K562 (cell line): ENCODE measurements around the gene VRK1. TPM values are rescaled to one million over a fixed set of nuclear protein-coding genes. Genes with fewer than 3 reads are reported as not detected.

ENCODE experiments used
- ATAC-seq: fragments of 200-7000 bp; cut with Tn5 transposase; 3 replicates; pipeline ENCODE4 v1.9.1; 2020; ENCODE audit warnings: moderate library complexity
- BruUV-seq: library from RNA; stranded (reverse); fragments of 400-500 nt; replicated peaks from 2 replicates; lab custom pipeline; 2021; lab: Mats Ljungman, UMichigan
- CTCF ChIA-PET: fragments of 300-600 bp; formaldehyde crosslinking; extraction: SDS; loops from one replicate; lab custom pipeline; 2021; ENCODE audit warnings: low intra/inter-chr PET ratio; lab: Yijun Ruan, JAX
- POLR2A ChIA-PET: fragments of 300-600, 350-650 bp; sonication (Branson Sonifier 250); formaldehyde crosslinking; extraction: SDS; loops from one replicate; lab custom pipeline; 2021; ENCODE audit warnings: antibody characterized with exemption, inconsistent platforms; lab: Yijun Ruan, JAX
- DNase-seq, 4 experiments: peaks; one replicate each; pipeline versions ENCODE4 v3.0.0 to v3.0.0-alpha.2; 2011 to 2018; ENCODE audit warnings: low spot score in 3 of 4, mixed read lengths in 3 of 4; ENCODE audit errors: extremely low read depth in 1 of 4
- FAIRE-seq: peaks from 2 replicates; lab custom pipeline; 2011; peaks lifted over from hg19 to GRCh38; lab: Jason Lieb, UNC
- H2AFZ ChIP-seq: 2 replicates; pipeline ENCODE4 v1.6.0; 2011; ENCODE audit warnings: low read depth, low read length, control low read depth, inconsistent platforms
- H3K27ac ChIP-seq: fragments of 200-600 bp; 3 replicates; pipeline ENCODE4 v1.8.0; 2011; ENCODE audit warnings: low read depth, mild to moderate bottlenecking, control low read depth, inconsistent platforms, low read length, moderate library complexity, mixed read lengths; ENCODE audit errors: extremely low read depth
- H3K27me3 ChIP-seq, 2 experiments: fragments of 300-600 bp in 1 of 2; 2 replicates in 1 of 2; 3 replicates in 1 of 2; pipeline versions ENCODE4 v1.6.0 to v1.8.0; 2011; ENCODE audit warnings: inconsistent platforms in 2 of 2, low read length in 2 of 2, mild to moderate bottlenecking in 1 of 2, mixed read lengths in 1 of 2, moderate library complexity in 1 of 2; ENCODE audit not compliant: control insufficient read depth in 2 of 2, insufficient read depth in 2 of 2
- H3K36me3 ChIP-seq: fragments of 300-600 bp; 3 replicates; pipeline ENCODE4 v1.8.0; 2011; ENCODE audit warnings: mild to moderate bottlenecking, low read length, inconsistent platforms; ENCODE audit not compliant: control insufficient read depth, insufficient read depth
- H3K4me1 ChIP-seq, 2 experiments: fragments of 200-600 bp in 1 of 2; replicated peaks in 1 of 2; 2 replicates in 1 of 2; 3 replicates in 1 of 2; pipeline versions ENCODE4 v1.5.1 to v1.8.0; 2011; ENCODE audit warnings: inconsistent platforms in 2 of 2, low read length in 2 of 2, mild to moderate bottlenecking in 1 of 2, mixed read lengths in 1 of 2, moderate library complexity in 1 of 2; ENCODE audit not compliant: control insufficient read depth in 2 of 2, insufficient read depth in 2 of 2
- H3K4me2 ChIP-seq: 2 replicates; pipeline ENCODE4 v1.6.1; 2011; ENCODE audit warnings: low read length, control low read depth, inconsistent platforms, mixed read lengths; ENCODE audit not compliant: insufficient read depth
- H3K4me3 ChIP-seq: fragments of 200-600 bp; sonication (generic), shearing (Covaris generic); 2 replicates; pipeline ENCODE4 v1.5.1; 2016; ENCODE audit warnings: control low read depth, inconsistent platforms
- H3K79me2 ChIP-seq: fragments of 200-600 bp; 3 replicates; pipeline ENCODE4 v1.8.0; 2011; ENCODE audit warnings: low read length, inconsistent platforms; ENCODE audit not compliant: control insufficient read depth, insufficient read depth
- H3K9ac ChIP-seq, 2 experiments: 2 replicates each; pipeline versions ENCODE4 v1.6.0 to v1.6.1; 2011; ENCODE audit warnings: low read depth in 2 of 2, low read length in 2 of 2, control low read depth in 1 of 2, inconsistent platforms in 1 of 2, mild to moderate bottlenecking in 1 of 2, mixed read lengths in 1 of 2; ENCODE audit not compliant: insufficient read depth in 1 of 2
- H3K9me1 ChIP-seq: one replicate; pipeline ENCODE4 v1.6.0; 2011; ENCODE audit warnings: inconsistent platforms, mild to moderate bottlenecking, low read length, moderate library complexity; ENCODE audit not compliant: control insufficient read depth, insufficient read depth
- H3K9me3 ChIP-seq: replicated peaks from 2 replicates; pipeline ENCODE4 v1.5.1; 2011; ENCODE audit warnings: low read depth, low read length, inconsistent platforms; ENCODE audit not compliant: control insufficient read depth, insufficient read depth
- H4K20me1 ChIP-seq: replicated peaks from 2 replicates; pipeline ENCODE4 v1.6.1; 2011; ENCODE audit warnings: low read length, inconsistent platforms, mixed read lengths; ENCODE audit not compliant: control insufficient read depth, insufficient read depth
- ADNP ChIP-seq: fragments of 200-800 bp; sonication (Bioruptor generic); IDR thresholded peaks from 2 replicates; pipeline ENCODE4 v1.6.1; 2016; ENCODE audit warnings: missing genetic modification characterization, missing compliant biosample characterization
- ARID1B ChIP-seq: fragments of 450-650 bp; IDR thresholded peaks from 2 replicates; pipeline ENCODE4 v1.6.1; 2016; ENCODE audit warnings: antibody characterized with exemption, mild to moderate bottlenecking, inconsistent platforms
- EHMT2 ChIP-seq: fragments of 450-650 bp; IDR thresholded peaks from 2 replicates; pipeline ENCODE4 v1.6.1; 2018; ENCODE audit warnings: antibody characterized with exemption
- FOXM1 ChIP-seq, 2 experiments: fragments of 450-650 bp in 1 of 2; sonication (generic) in 1 of 2; formaldehyde crosslinking in 1 of 2; IDR thresholded peaks; 2 replicates each; pipeline versions ENCODE4 v1.6.1 to v1.9.0; 2017 to 2022; ENCODE audit warnings: low read depth in 2 of 2, mild to moderate bottlenecking in 2 of 2, missing genetic modification reagents in 1 of 2, moderate library complexity in 1 of 2
- GATA2 ChIP-seq: sonication (generic); formaldehyde crosslinking; IDR thresholded peaks from 2 replicates; pipeline ENCODE4 v1.4.0; 2020; ENCODE audit warnings: mild to moderate bottlenecking, missing genetic modification reagents
- GTF2E2 ChIP-seq: fragments of 200-800 bp; sonication (Bioruptor generic); IDR thresholded peaks from 2 replicates; pipeline ENCODE4 v1.6.1; 2016; ENCODE audit warnings: missing genetic modification characterization, missing compliant biosample characterization
- HMGN3 ChIP-seq: IDR thresholded peaks from 2 replicates; pipeline ENCODE4 v1.6.1; 2011; ENCODE audit warnings: borderline replicate concordance, low read depth, mild to moderate bottlenecking, mixed read lengths, low read length; ENCODE audit not compliant: insufficient read length; ENCODE audit errors: extremely low read depth
- KDM5B ChIP-seq: fragments of 200-600 bp; sonication (generic); IDR thresholded peaks from 2 replicates; pipeline ENCODE4 v1.6.1; 2012; ENCODE audit warnings: low read depth, mild to moderate bottlenecking, moderate library complexity, low read length, control low read depth, inconsistent platforms; ENCODE audit not compliant: insufficient replicate concordance
- NRF1 ChIP-seq, 2 experiments: fragments of 450-650 bp; IDR thresholded peaks in 1 of 2; conservative IDR thresholded peaks in 1 of 2; 2 replicates each; pipeline ENCODE4 v1.6.1; 2014; ENCODE audit warnings: mild to moderate bottlenecking in 2 of 2
- PML ChIP-seq: IDR thresholded peaks from 2 replicates; pipeline ENCODE4 v1.6.1; 2012; ENCODE audit warnings: low read length, inconsistent platforms
- SIN3A ChIP-seq, 2 experiments: fragments of 150-350 bp in 1 of 2; IDR thresholded peaks; 2 replicates each; pipeline ENCODE4 v1.6.1; 2011 to 2016; ENCODE audit warnings: borderline replicate concordance in 2 of 2, low read depth in 2 of 2, low read length in 2 of 2, mild to moderate bottlenecking in 2 of 2, moderate library complexity in 2 of 2; ENCODE audit not compliant: control insufficient read depth in 1 of 2
- SMARCA4 ChIP-seq: fragments of 450-650 bp; IDR thresholded peaks from 2 replicates; pipeline ENCODE4 v1.6.1; 2016
- SNIP1 ChIP-seq: fragments of 450-650 bp; IDR thresholded peaks from 2 replicates; pipeline ENCODE4 v1.7.1; 2017; ENCODE audit warnings: low read depth, mild to moderate bottlenecking
- ZBTB8A ChIP-seq: fragments of 450-650 bp; IDR thresholded peaks from 2 replicates; pipeline ENCODE4 v1.6.1; 2018; ENCODE audit warnings: mild to moderate bottlenecking, moderate library complexity; ENCODE audit not compliant: partially characterized antibody
- ZNF146 ChIP-seq: IDR thresholded peaks from one replicate; pipeline ENCODE4 v1.6.1; 2018; ENCODE audit warnings: missing compliant biosample characterization; ENCODE audit not compliant: unreplicated experiment
- ZNF212 ChIP-seq: fragments of 450-650 bp; formaldehyde crosslinking; IDR thresholded peaks from 2 replicates; pipeline ENCODE4 v1.4.0; 2020; ENCODE audit warnings: mild to moderate bottlenecking
- ZNF253 ChIP-seq: fragments of 250-450 bp; sonication (Bioruptor Pico); conservative IDR thresholded peaks from 2 replicates; pipeline ENCODE4 v1.6.1; 2021; ENCODE audit warnings: mild to moderate bottlenecking
- WGBS: fragments of 100-300 bp; shearing (Covaris generic); methylation state at CpG from one replicate; pipeline ENCODE4 v1.1.6; 2016; ENCODE audit warnings: low coverage, mixed read lengths; ENCODE audit not compliant: insufficient coverage; ENCODE audit errors: missing lambda C conversion rate; 5-methylcytosine and 5-hydroxymethylcytosine counted together
- in situ Hi-C: fragments of 300-500 bp; cut with MboI; formaldehyde crosslinking; loops from 4 replicates; pipeline ENCODE4 v1.15.0; 2018; ENCODE audit warnings: inconsistent platforms, mixed read lengths
- intact Hi-C: fragments of 100-400 bp; cut with micrococcal nuclease; formaldehyde crosslinking; loops from 2 replicates; pipeline ENCODE4 v1.14.2; 2022
- polyA plus RNA-seq, 8 experiments: library from polyadenylated mRNA; depleted of rRNA in 4 of 8; stranded (reverse) in 5 of 8; unstranded in 3 of 8; fragments of >200 nt; fragmentation: Nextera tagmentation in 2 of 8; fragmentation: Illumina TruSeq in 1 of 8; extraction: Ambion mirVana in 2 of 8; extraction: Trizol in 1 of 8; gene quantifications; 2 replicates each; pipeline versions ENCODE4 v1.2.1 to v1.2.3, GENCODE V29; 2011 to 2014; ENCODE audit warnings: inconsistent platforms in 1 of 8, missing spikeins in 1 of 8
- total RNA-seq, 7 experiments: library from RNA; depleted of rRNA in 6 of 7; stranded (reverse); fragments of >200 nt in 6 of 7; fragmentation: Illumina TruSeq in 2 of 7; extraction: Trizol in 2 of 7; gene quantifications; 2 replicates each; pipeline versions ENCODE4 v1.2.1 to v1.2.3, GENCODE V29; 2011 to 2021; ENCODE audit warnings: low replicate concordance in 1 of 7
- TF ChIP-seq, protein P1 (sequence below): sonication (generic); formaldehyde crosslinking; IDR thresholded peaks from 2 replicates; pipeline ENCODE4 v1.8.1; 2023; ENCODE audit warnings: mild to moderate bottlenecking, missing genetic modification reagents, moderate library complexity
- TF ChIP-seq, protein P2 (sequence below): fragments of 250-450 bp; sonication (Bioruptor Pico); IDR thresholded peaks from 2 replicates; pipeline ENCODE4 v1.5.0; 2021
- TF ChIP-seq, protein P3 (sequence below): fragments of 250-450 bp; sonication (Bioruptor Pico); IDR thresholded peaks from 2 replicates; pipeline ENCODE4 v1.4.0; 2020; ENCODE audit warnings: borderline replicate concordance

The VRK1 gene
- total and polyA plus RNA-seq, 9 of the 15 experiments (the other 6 are each of a cell fraction or from before 2014, with no cell fraction given), result 83.6 to 177 (median 116) TPM

DNA sequence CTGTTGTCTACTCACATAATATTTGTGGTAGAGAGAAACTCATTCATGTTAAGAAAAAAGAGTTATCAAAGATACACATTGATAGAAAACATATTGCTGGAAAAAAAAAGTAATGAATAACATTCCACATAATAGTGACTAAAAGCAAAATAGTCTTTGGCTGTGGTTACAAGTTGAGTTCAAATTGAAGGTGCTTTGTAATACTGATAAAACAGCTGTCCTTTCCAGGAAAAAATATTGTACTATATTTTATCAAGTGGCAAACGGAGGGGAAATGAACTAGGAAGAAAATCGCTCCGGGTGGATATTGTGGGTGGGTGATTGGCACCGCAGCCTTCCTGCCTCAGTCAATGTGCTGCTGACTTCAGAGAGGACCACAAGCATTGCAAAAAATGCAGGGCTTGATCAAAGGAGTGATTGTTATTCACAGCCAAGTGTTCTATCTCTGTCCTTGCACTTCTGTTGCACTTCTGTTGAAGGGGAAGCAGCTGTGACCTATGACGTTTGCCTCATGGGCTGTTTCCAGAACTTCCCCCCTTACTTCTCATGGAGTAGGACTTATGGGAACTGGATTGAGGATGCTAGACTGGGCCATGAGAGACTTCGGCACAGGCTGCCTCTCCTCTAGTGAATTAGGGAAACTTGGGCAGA is 114.4 kb downstream of the VRK1 start:
- CTCF ChIA-PET, result no interaction called here
- WGBS, result 40% methylated on average over 6 of the region's 6 CpGs
- TF ChIP-seq ARID1B (no peak), HMGN3 (no peak), ADNP (tag) (no peak), SNIP1 (no peak), SIN3A (IDR thresholded peaks at IDR 0.05; ENCODE audit: borderline replicate concordance in 2 of 2, control insufficient read depth in 1 of 2, low read depth in 2 of 2, low read length in 2 of 2) (no peak), FOXM1 (IDR thresholded peaks at IDR 0.05; ENCODE audit: low read depth) (no peak), FOXM1 (CRISPR knock-in tag; IDR thresholded peaks at IDR 0.05; ENCODE audit: low read depth) (no peak), ZBTB8A (no peak), ZNF212 (CRISPR knock-in tag) (no peak), PML (no peak), ZNF146 (no peak), NRF1 (conservative IDR thresholded peaks at IDR 0.05 in 1 of 2, IDR thresholded peaks at IDR 0.05 in 1 of 2) (no peak), ZNF253 (CRISPR knock-in tag) (no peak), SMARCA4 (no peak), GTF2E2 (tag) (no peak), KDM5B (no peak), GATA2 (CRISPR knock-in tag) (no peak), EHMT2 (no peak)
- TF ChIP-seq, protein P1, sequence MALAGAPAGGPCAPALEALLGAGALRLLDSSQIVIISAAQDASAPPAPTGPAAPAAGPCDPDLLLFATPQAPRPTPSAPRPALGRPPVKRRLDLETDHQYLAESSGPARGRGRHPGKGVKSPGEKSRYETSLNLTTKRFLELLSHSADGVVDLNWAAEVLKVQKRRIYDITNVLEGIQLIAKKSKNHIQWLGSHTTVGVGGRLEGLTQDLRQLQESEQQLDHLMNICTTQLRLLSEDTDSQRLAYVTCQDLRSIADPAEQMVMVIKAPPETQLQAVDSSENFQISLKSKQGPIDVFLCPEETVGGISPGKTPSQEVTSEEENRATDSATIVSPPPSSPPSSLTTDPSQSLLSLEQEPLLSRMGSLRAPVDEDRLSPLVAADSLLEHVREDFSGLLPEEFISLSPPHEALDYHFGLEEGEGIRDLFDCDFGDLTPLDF, result no peak
- TF ChIP-seq, protein P2, sequence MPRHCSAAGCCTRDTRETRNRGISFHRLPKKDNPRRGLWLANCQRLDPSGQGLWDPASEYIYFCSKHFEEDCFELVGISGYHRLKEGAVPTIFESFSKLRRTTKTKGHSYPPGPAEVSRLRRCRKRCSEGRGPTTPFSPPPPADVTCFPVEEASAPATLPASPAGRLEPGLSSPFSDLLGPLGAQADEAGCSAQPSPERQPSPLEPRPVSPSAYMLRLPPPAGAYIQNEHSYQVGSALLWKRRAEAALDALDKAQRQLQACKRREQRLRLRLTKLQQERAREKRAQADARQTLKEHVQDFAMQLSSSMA, result no peak
- TF ChIP-seq, protein P3, sequence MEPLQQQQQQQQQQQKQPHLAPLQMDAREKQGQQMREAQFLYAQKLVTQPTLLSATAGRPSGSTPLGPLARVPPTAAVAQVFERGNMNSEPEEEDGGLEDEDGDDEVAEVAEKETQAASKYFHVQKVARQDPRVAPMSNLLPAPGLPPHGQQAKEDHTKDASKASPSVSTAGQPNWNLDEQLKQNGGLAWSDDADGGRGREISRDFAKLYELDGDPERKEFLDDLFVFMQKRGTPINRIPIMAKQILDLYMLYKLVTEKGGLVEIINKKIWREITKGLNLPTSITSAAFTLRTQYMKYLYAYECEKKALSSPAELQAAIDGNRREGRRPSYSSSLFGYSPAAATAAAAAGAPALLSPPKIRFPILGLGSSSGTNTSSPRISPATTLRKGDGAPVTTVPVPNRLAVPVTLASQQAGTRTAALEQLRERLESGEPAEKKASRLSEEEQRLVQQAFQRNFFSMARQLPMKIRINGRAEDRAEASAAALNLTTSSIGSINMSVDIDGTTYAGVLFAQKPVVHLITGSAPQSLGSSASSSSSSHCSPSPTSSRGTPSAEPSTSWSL (CRISPR knock-in tag), result no peak
- TF ChIP-seq, all 486 proteins: peak for 0

More for the DNA sequence above, 114.4 kb downstream of the VRK1 start:
- H3K79me2 ChIP-seq, result no peaks in the 10 kb centered on the region
- no peak overlapping the region for H3K4me3 ChIP-seq
- intact Hi-C loops, result no loop called here
- peaks cover 9% of the 10 kb centered on the region for H3K9me3 ChIP-seq
- FAIRE-seq (peak; percentile 71), DNase-seq (no peak), ATAC-seq (no peak)
- no peak overlapping the region for H3K9ac ChIP-seq
- POLR2A ChIA-PET, result no interaction called here
- H3K27ac ChIP-seq, result no peak overlapping the region
- peaks cover 3% of the 10 kb centered on the region; the same call in 1 of the 3 replicates for H3K36me3 ChIP-seq
- no peaks in the 10 kb centered on the region for H4K20me1 ChIP-seq
- in situ Hi-C loops, result no loop called here
- H3K9me1 ChIP-seq, result no peaks in the 10 kb centered on the region
- H3K27me3 ChIP-seq, result no peaks in the 10 kb centered on the region
- no TSS peak for BruUV-seq
- H3K4me1 ChIP-seq, result peaks cover 0 to under 1% of the 10 kb centered on the region in 2 experiments; a peak in 3 of 5 replicates
- H3K4me2 ChIP-seq, result no peak overlapping the region
- no peak overlapping the region for H2AFZ ChIP-seq
